K562 (cell line): Measurements from ENCODE around the gene IL27RA. TPM values are rescaled to one million over a fixed set of nuclear protein-coding genes. Genes with fewer than 3 reads are reported as not detected.

ENCODE experiments used
- ATAC-seq: fragments of 200-7000 bp; cut with Tn5 transposase; 3 replicates; pipeline ENCODE4 v1.9.1; 2020; ENCODE audit warnings: moderate library complexity
- BruUV-seq: library from RNA; stranded (reverse); fragments of 400-500 nt; replicated peaks from 2 replicates; lab custom pipeline; 2021; lab: Mats Ljungman, UMichigan
- CTCF ChIA-PET: fragments of 300-600 bp; formaldehyde crosslinking; extraction: SDS; loops from one replicate; lab custom pipeline; 2021; ENCODE audit warnings: low intra/inter-chr PET ratio; lab: Yijun Ruan, JAX
- POLR2A ChIA-PET: fragments of 300-600, 350-650 bp; sonication (Branson Sonifier 250); formaldehyde crosslinking; extraction: SDS; loops from one replicate; lab custom pipeline; 2021; ENCODE audit warnings: antibody characterized with exemption, inconsistent platforms; lab: Yijun Ruan, JAX
- DNase-seq, 4 experiments: peaks; one replicate each; pipeline versions ENCODE4 v3.0.0 to v3.0.0-alpha.2; 2011 to 2018; ENCODE audit warnings: low spot score in 3 of 4, mixed read lengths in 3 of 4; ENCODE audit errors: extremely low read depth in 1 of 4
- FAIRE-seq: peaks from 2 replicates; lab custom pipeline; 2011; peaks lifted over from hg19 to GRCh38; lab: Jason Lieb, UNC
- H2AFZ ChIP-seq: 2 replicates; pipeline ENCODE4 v1.6.0; 2011; ENCODE audit warnings: low read depth, low read length, control low read depth, inconsistent platforms
- H3K27ac ChIP-seq: fragments of 200-600 bp; 3 replicates; pipeline ENCODE4 v1.8.0; 2011; ENCODE audit warnings: low read depth, mild to moderate bottlenecking, control low read depth, inconsistent platforms, low read length, moderate library complexity, mixed read lengths; ENCODE audit errors: extremely low read depth
- H3K27me3 ChIP-seq, 2 experiments: fragments of 300-600 bp in 1 of 2; 2 replicates in 1 of 2; 3 replicates in 1 of 2; pipeline versions ENCODE4 v1.6.0 to v1.8.0; 2011; ENCODE audit warnings: inconsistent platforms in 2 of 2, low read length in 2 of 2, mild to moderate bottlenecking in 1 of 2, mixed read lengths in 1 of 2, moderate library complexity in 1 of 2; ENCODE audit not compliant: control insufficient read depth in 2 of 2, insufficient read depth in 2 of 2
- H3K36me3 ChIP-seq: fragments of 300-600 bp; 3 replicates; pipeline ENCODE4 v1.8.0; 2011; ENCODE audit warnings: mild to moderate bottlenecking, low read length, inconsistent platforms; ENCODE audit not compliant: control insufficient read depth, insufficient read depth
- H3K4me1 ChIP-seq, 2 experiments: fragments of 200-600 bp in 1 of 2; replicated peaks in 1 of 2; 2 replicates in 1 of 2; 3 replicates in 1 of 2; pipeline versions ENCODE4 v1.5.1 to v1.8.0; 2011; ENCODE audit warnings: inconsistent platforms in 2 of 2, low read length in 2 of 2, mild to moderate bottlenecking in 1 of 2, mixed read lengths in 1 of 2, moderate library complexity in 1 of 2; ENCODE audit not compliant: control insufficient read depth in 2 of 2, insufficient read depth in 2 of 2
- H3K4me2 ChIP-seq: 2 replicates; pipeline ENCODE4 v1.6.1; 2011; ENCODE audit warnings: low read length, control low read depth, inconsistent platforms, mixed read lengths; ENCODE audit not compliant: insufficient read depth
- H3K4me3 ChIP-seq: fragments of 200-600 bp; sonication (generic), shearing (Covaris generic); 2 replicates; pipeline ENCODE4 v1.5.1; 2016; ENCODE audit warnings: control low read depth, inconsistent platforms
- H3K79me2 ChIP-seq: fragments of 200-600 bp; 3 replicates; pipeline ENCODE4 v1.8.0; 2011; ENCODE audit warnings: low read length, inconsistent platforms; ENCODE audit not compliant: control insufficient read depth, insufficient read depth
- H3K9ac ChIP-seq, 2 experiments: 2 replicates each; pipeline versions ENCODE4 v1.6.0 to v1.6.1; 2011; ENCODE audit warnings: low read depth in 2 of 2, low read length in 2 of 2, control low read depth in 1 of 2, inconsistent platforms in 1 of 2, mild to moderate bottlenecking in 1 of 2, mixed read lengths in 1 of 2; ENCODE audit not compliant: insufficient read depth in 1 of 2
- H3K9me1 ChIP-seq: one replicate; pipeline ENCODE4 v1.6.0; 2011; ENCODE audit warnings: inconsistent platforms, mild to moderate bottlenecking, low read length, moderate library complexity; ENCODE audit not compliant: control insufficient read depth, insufficient read depth
- H3K9me3 ChIP-seq: replicated peaks from 2 replicates; pipeline ENCODE4 v1.5.1; 2011; ENCODE audit warnings: low read depth, low read length, inconsistent platforms; ENCODE audit not compliant: control insufficient read depth, insufficient read depth
- H4K20me1 ChIP-seq: replicated peaks from 2 replicates; pipeline ENCODE4 v1.6.1; 2011; ENCODE audit warnings: low read length, inconsistent platforms, mixed read lengths; ENCODE audit not compliant: control insufficient read depth, insufficient read depth
- BCOR ChIP-seq: fragments of 450-650 bp; IDR thresholded peaks from 2 replicates; pipeline ENCODE4 v1.6.1; 2016
- CBX3 ChIP-seq, 2 experiments: IDR thresholded peaks; 1 replicate in 1 of 2; 2 replicates in 1 of 2; pipeline ENCODE4 v1.6.1; 2012; ENCODE audit warnings: inconsistent platforms in 2 of 2, low read length in 2 of 2, borderline replicate concordance in 1 of 2, control low read depth in 1 of 2
- CHD4 ChIP-seq: fragments of 200-600 bp; sonication (generic); IDR thresholded peaks from 3 replicates; pipeline ENCODE4 v1.6.1; 2012; ENCODE audit warnings: low read depth, mild to moderate bottlenecking, mixed read lengths, low read length, inconsistent platforms; ENCODE audit not compliant: insufficient read depth, insufficient replicate concordance, poor library complexity, severe bottlenecking
- FOXJ3 ChIP-seq: sonication (generic); formaldehyde crosslinking; IDR thresholded peaks from 2 replicates; pipeline ENCODE4 v1.4.0; 2020; ENCODE audit warnings: mild to moderate bottlenecking, missing genetic modification reagents
- KAT2B ChIP-seq: IDR thresholded peaks from one replicate; pipeline ENCODE4 v1.6.1; 2012; ENCODE audit warnings: low read depth, mild to moderate bottlenecking, control low read depth, inconsistent platforms, low read length, moderate library complexity
- MEF2D ChIP-seq: conservative IDR thresholded peaks from 2 replicates; pipeline ENCODE4 v1.6.1; 2016; ENCODE audit warnings: low read depth, missing genetic modification characterization, missing compliant biosample characterization
- NONO ChIP-seq, 2 experiments: fragments of 200-400 bp in 1 of 2; fragments of 450-650 bp in 1 of 2; formaldehyde crosslinking in 1 of 2; IDR thresholded peaks; 2 replicates each; pipeline ENCODE4 v1.6.1; 2017; ENCODE audit warnings: low read depth in 2 of 2, mild to moderate bottlenecking in 2 of 2, moderate library complexity in 2 of 2, low read length in 1 of 2
- TRIM28 ChIP-seq: fragments of 450-650 bp; IDR thresholded peaks from 2 replicates; pipeline ENCODE4 v1.6.1; 2017
- ZBTB1 ChIP-seq: sonication (generic); formaldehyde crosslinking; IDR thresholded peaks from 2 replicates; pipeline ENCODE4 v1.8.1; 2023; ENCODE audit warnings: missing genetic modification reagents, low read depth, mild to moderate bottlenecking, borderline replicate concordance
- ZNF232 ChIP-seq: sonication (generic); formaldehyde crosslinking; IDR thresholded peaks from 2 replicates; pipeline ENCODE4 v1.8.0; 2022; ENCODE audit warnings: mild to moderate bottlenecking, missing genetic modification reagents
- ZNF280A ChIP-seq: fragments of 450-650 bp; IDR thresholded peaks from 2 replicates; pipeline ENCODE4 v1.6.1; 2018; ENCODE audit warnings: mild to moderate bottlenecking, low read depth; ENCODE audit not compliant: partially characterized antibody
- ZNF655 ChIP-seq: fragments of 250-450 bp; sonication (Bioruptor Pico); IDR thresholded peaks from 2 replicates; pipeline ENCODE4 v1.5.0; 2021
- ZNF76 ChIP-seq: fragments of 250-450 bp; sonication (Bioruptor Pico); IDR thresholded peaks from 2 replicates; pipeline ENCODE4 v1.4.0; 2020; ENCODE audit warnings: mild to moderate bottlenecking, moderate library complexity, borderline replicate concordance
- WGBS: fragments of 100-300 bp; shearing (Covaris generic); methylation state at CpG from one replicate; pipeline ENCODE4 v1.1.6; 2016; ENCODE audit warnings: low coverage, mixed read lengths; ENCODE audit not compliant: insufficient coverage; ENCODE audit errors: missing lambda C conversion rate; 5-methylcytosine and 5-hydroxymethylcytosine counted together
- in situ Hi-C: fragments of 300-500 bp; cut with MboI; formaldehyde crosslinking; loops from 4 replicates; pipeline ENCODE4 v1.15.0; 2018; ENCODE audit warnings: inconsistent platforms, mixed read lengths
- intact Hi-C: fragments of 100-400 bp; cut with micrococcal nuclease; formaldehyde crosslinking; loops from 2 replicates; pipeline ENCODE4 v1.14.2; 2022
- polyA plus RNA-seq, 8 experiments: library from polyadenylated mRNA; depleted of rRNA in 4 of 8; stranded (reverse) in 5 of 8; unstranded in 3 of 8; fragments of >200 nt; fragmentation: Nextera tagmentation in 2 of 8; fragmentation: Illumina TruSeq in 1 of 8; extraction: Ambion mirVana in 2 of 8; extraction: Trizol in 1 of 8; gene quantifications; 2 replicates each; pipeline versions ENCODE4 v1.2.1 to v1.2.3, GENCODE V29; 2011 to 2014; ENCODE audit warnings: inconsistent platforms in 1 of 8, missing spikeins in 1 of 8
- total RNA-seq, 7 experiments: library from RNA; depleted of rRNA in 6 of 7; stranded (reverse); fragments of >200 nt in 6 of 7; fragmentation: Illumina TruSeq in 2 of 7; extraction: Trizol in 2 of 7; gene quantifications; 2 replicates each; pipeline versions ENCODE4 v1.2.1 to v1.2.3, GENCODE V29; 2011 to 2021; ENCODE audit warnings: low replicate concordance in 1 of 7
- TF ChIP-seq, protein P1 (sequence below): fragments of 250-450 bp; sonication (Bioruptor Pico); IDR thresholded peaks from 2 replicates; pipeline ENCODE4 v1.4.0; 2020; ENCODE audit warnings: mild to moderate bottlenecking, moderate library complexity, borderline replicate concordance
- TF ChIP-seq, protein P2 (sequence below): fragments of 450-650 bp; IDR thresholded peaks from 2 replicates; pipeline ENCODE4 v1.6.1; 2016; ENCODE audit warnings: low read depth, mild to moderate bottlenecking, moderate library complexity

The IL27RA gene
- total and polyA plus RNA-seq, 9 of the 15 experiments (the other 6 are each of a cell fraction or from before 2014, with no cell fraction given): 1.9 to 15.9 (median 12.0) TPM

- H4K20me1 ChIP-seq: no peaks in the 10 kb centered on the region
- no peaks in the 10 kb centered on the region for H3K27me3 ChIP-seq
- peaks cover 11% of the 10 kb centered on the region for H3K79me2 ChIP-seq
- FAIRE-seq: peak; percentile 54
- no peak overlapping the region for H3K27ac ChIP-seq
- in situ Hi-C loops (no loop called here), intact Hi-C loops (no loop called here)
- H3K9me3 ChIP-seq: peaks cover 10% of the 10 kb centered on the region
- peaks cover 5 to 36% of the 10 kb centered on the region in 2 experiments; a peak in 3 of 5 replicates for H3K4me1 ChIP-seq
- no peak overlapping the region for H2AFZ ChIP-seq
- ChIA-PET CTCF (no interaction called here), POLR2A (interaction anchor here (0.7 to 1.5 kb wide), 2 partner anchors 44 to 58 kb away, joined by 5 read pairs; no protein-coding TSS in a partner anchor)
- peaks cover 15% of the 10 kb centered on the region; the same call in 2 of the 3 replicates for H3K36me3 ChIP-seq
- no TSS peak for BruUV-seq
- no peak overlapping the region for H3K4me3 ChIP-seq
- H3K9me1 ChIP-seq: no peaks in the 10 kb centered on the region
- WGBS: 98% methylated on average over 9 of the region's 9 CpGs
- no peak for DNase-seq
- no peak for ATAC-seq
- no peak overlapping the region for H3K4me2 ChIP-seq
- H3K9ac ChIP-seq: no peak overlapping the region
- TF ChIP-seq, protein P1, sequence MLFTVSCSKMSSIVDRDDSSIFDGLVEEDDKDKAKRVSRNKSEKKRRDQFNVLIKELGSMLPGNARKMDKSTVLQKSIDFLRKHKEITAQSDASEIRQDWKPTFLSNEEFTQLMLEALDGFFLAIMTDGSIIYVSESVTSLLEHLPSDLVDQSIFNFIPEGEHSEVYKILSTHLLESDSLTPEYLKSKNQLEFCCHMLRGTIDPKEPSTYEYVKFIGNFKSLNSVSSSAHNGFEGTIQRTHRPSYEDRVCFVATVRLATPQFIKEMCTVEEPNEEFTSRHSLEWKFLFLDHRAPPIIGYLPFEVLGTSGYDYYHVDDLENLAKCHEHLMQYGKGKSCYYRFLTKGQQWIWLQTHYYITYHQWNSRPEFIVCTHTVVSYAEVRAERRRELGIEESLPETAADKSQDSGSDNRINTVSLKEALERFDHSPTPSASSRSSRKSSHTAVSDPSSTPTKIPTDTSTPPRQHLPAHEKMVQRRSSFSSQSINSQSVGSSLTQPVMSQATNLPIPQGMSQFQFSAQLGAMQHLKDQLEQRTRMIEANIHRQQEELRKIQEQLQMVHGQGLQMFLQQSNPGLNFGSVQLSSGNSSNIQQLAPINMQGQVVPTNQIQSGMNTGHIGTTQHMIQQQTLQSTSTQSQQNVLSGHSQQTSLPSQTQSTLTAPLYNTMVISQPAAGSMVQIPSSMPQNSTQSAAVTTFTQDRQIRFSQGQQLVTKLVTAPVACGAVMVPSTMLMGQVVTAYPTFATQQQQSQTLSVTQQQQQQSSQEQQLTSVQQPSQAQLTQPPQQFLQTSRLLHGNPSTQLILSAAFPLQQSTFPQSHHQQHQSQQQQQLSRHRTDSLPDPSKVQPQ (CRISPR knock-in tag): no peak
- TF ChIP-seq ZBTB1 (no peak), MEF2D (tag) (no peak), ZNF76 (no peak), FOXJ3 (CRISPR knock-in tag) (no peak), ZNF655 (CRISPR knock-in tag) (no peak), NONO (IDR thresholded peaks at IDR 0.05; ENCODE audit: low read depth in 2 of 2, low read length in 1 of 2) (no peak), CHD4 (no peak), CBX3 (IDR thresholded peaks at IDR 0.05; ENCODE audit: borderline replicate concordance in 1 of 2, low read length in 2 of 2) (peak in 1 of 2 experiments; percentile 98; a peak in 2 of 3 replicates), ZNF280A (peak; percentile 27), TRIM28 (peak; percentile 92), ZNF232 (CRISPR knock-in tag) (no peak), KAT2B (no peak), BCOR (peak; percentile 79)
- TF ChIP-seq, protein P2, sequence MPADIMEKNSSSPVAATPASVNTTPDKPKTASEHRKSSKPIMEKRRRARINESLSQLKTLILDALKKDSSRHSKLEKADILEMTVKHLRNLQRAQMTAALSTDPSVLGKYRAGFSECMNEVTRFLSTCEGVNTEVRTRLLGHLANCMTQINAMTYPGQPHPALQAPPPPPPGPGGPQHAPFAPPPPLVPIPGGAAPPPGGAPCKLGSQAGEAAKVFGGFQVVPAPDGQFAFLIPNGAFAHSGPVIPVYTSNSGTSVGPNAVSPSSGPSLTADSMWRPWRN: no peak
Measured at GRCh38 chr19:14093117-14093823, 61.7 kb downstream of the IL27RA start.
